OCI-LY1 (cell line): ENCODE measurements around the gene SZT2.

Experiments used
- EZH2 ChIP-seq: fragments of 200-600 bp; sonication (generic), shearing (Covaris generic); IDR thresholded peaks from 2 replicates; pipeline ENCODE4 v1.8.0; 2017; ENCODE audit warnings: borderline replicate concordance, mixed run types, mild to moderate bottlenecking, antibody characterized with exemption, low read length, moderate library complexity, mixed read lengths
- TF ChIP-seq, protein P1 (sequence below): fragments of 200-600 bp; sonication (generic), shearing (Covaris generic); IDR thresholded peaks from 2 replicates; pipeline ENCODE4 v1.5.1; 2017; ENCODE audit warnings: mild to moderate bottlenecking, antibody characterized with exemption, low read length, moderate library complexity, mixed read lengths

DNA sequence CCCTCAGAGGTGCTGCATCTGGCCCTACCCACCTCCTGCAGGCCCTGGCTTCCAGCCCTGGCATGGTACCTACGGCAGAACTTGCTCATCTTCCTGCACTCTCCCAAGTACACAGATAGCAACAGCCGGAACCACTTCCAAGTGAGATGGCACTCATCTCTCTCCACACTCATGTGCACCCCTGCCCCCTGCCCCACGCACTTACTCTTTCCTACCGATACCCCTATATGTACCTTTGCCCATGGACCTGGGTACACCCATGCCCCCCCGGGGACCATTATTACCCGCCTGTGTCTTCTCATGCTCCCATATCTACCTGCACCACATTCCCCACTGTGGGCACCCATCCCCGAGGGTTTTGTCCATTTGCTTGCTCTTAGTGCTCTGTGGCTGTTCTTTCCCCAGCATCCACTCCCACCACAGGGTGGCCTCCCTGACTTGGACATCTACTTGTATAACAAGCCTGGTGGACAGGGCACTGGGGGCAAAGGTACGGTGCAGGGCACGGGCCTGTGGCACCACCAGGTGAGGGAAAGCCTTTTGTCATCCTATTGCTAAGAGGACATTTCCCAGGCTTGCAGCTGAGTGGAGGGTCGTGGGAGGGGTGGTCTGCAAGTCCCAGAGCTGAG is 49.4 kb downstream of the SZT2 start:
- TF ChIP-seq, protein P1, sequence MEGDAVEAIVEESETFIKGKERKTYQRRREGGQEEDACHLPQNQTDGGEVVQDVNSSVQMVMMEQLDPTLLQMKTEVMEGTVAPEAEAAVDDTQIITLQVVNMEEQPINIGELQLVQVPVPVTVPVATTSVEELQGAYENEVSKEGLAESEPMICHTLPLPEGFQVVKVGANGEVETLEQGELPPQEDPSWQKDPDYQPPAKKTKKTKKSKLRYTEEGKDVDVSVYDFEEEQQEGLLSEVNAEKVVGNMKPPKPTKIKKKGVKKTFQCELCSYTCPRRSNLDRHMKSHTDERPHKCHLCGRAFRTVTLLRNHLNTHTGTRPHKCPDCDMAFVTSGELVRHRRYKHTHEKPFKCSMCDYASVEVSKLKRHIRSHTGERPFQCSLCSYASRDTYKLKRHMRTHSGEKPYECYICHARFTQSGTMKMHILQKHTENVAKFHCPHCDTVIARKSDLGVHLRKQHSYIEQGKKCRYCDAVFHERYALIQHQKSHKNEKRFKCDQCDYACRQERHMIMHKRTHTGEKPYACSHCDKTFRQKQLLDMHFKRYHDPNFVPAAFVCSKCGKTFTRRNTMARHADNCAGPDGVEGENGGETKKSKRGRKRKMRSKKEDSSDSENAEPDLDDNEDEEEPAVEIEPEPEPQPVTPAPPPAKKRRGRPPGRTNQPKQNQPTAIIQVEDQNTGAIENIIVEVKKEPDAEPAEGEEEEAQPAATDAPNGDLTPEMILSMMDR: no peak
- no peak for TF ChIP-seq EZH2
